ENCODE measurements around the gene DOCK11. TPM values are rescaled to one million over a fixed set of nuclear protein-coding genes. Genes with fewer than 3 reads are reported as not detected.

DOCK11 gene
- polyA plus RNA-seq, 3 donors = 20.8 to 39.7 (median 34.8) TPM

- peaks cover 62 to 63% of the 10 kb centered on the region in 2 donors for H3K4me1 ChIP-seq (ENCODE audit: control insufficient read depth in 1 of 2, insufficient read depth in 2 of 2, low read length in 2 of 2)
- H3K4me3 Mint-ChIP-seq = peak overlapping the region; percentile 84 to 92
Observed at GRCh38 chrX:118729042-118729652, 233.5 kb downstream of the DOCK11 start.

More at GRCh38 chrX:118729042-118729652, 233.5 kb downstream of the DOCK11 start:
- H2AFZ ChIP-seq (ENCODE audit: insufficient read depth, low read depth, low read length, poor library complexity, severe bottlenecking) = no peak overlapping the region
- peaks cover 59% of the 10 kb centered on the region for H3K4me1 Mint-ChIP-seq
- peak overlapping the region; percentile 69 for H3K4me2 ChIP-seq (replicated peaks; ENCODE audit: extremely low read depth, low read length, poor library complexity, severe bottlenecking)
- no CpG with 5 or more reads among the region's 3 CpGs for WGBS (ENCODE audit: insufficient coverage)
- H3K9ac ChIP-seq (ENCODE audit: insufficient read depth, low read length, poor library complexity, severe bottlenecking) = peak overlapping the region; percentile 80
- H3K27me3 Mint-ChIP-seq (ENCODE audit: low read depth in 3 of 3) = peaks cover 0 to 11% (median 0%) of the 10 kb centered on the region in 3 donors
- intact Hi-C loops (cut with micrococcal nuclease) = no loop called here
- H3K9me3 ChIP-seq (replicated peaks in 1 of 2; ENCODE audit: control insufficient read depth in 1 of 2, insufficient read depth in 1 of 2, low read length in 2 of 2) = no peaks in the 10 kb centered on the region
- peaks cover 61% of the 10 kb centered on the region for H3K79me2 ChIP-seq (ENCODE audit: insufficient read depth, low read length)
- H3K27ac Mint-ChIP-seq = peak overlapping the region in 4 of 7 donors; percentile 15 to 86 (median 56)
- no peak for TF ChIP-seq CTCF (IDR thresholded peaks at IDR 0.05)
- H3K4me3 ChIP-seq (replicated peaks in 1 of 3; ENCODE audit: low read depth in 2 of 3, low read length in 3 of 3) = peak overlapping the region; percentile 60 to 75 (median 73)
- H4K20me1 ChIP-seq (ENCODE audit: insufficient read depth, low read length) = peaks cover 16% of the 10 kb centered on the region
- H3K36me3 ChIP-seq (replicated peaks in 1 of 2; ENCODE audit: control insufficient read depth in 1 of 2, insufficient read depth in 2 of 2, low read length in 2 of 2) = no peaks in the 10 kb centered on the region
- DNase-seq = no peak
- peak overlapping the region in 1 of 2 donors; percentile 77 for H3K27ac ChIP-seq (ENCODE audit: low read depth in 1 of 2, low read length in 2 of 2)
- H3K27me3 ChIP-seq (ENCODE audit: control insufficient read depth in 2 of 2, insufficient read depth in 2 of 2, low read length in 2 of 2) = no peaks in the 10 kb centered on the region
- no peaks in the 10 kb centered on the region for H3K36me3 Mint-ChIP-seq
- peaks cover 0 to 9% (median 0%) of the 10 kb centered on the region in 7 donors for H3K9me3 Mint-ChIP-seq

Data from CD14-positive monocyte (primary cell).